Adrenal gland (tissue), 12 donors: ENCODE results near the gene SULT1A2. TPM values are rescaled to one million over a fixed set of nuclear protein-coding genes. Genes with fewer than 3 reads are reported as not detected.
A peak's percentile ranks its signal among the peaks of the same experiment; 100 is the strongest.
"Not testable (repeated sequence)": the region's sequence is repeated elsewhere in the genome, so short reads cannot be mapped to it uniquely, and the experiment has no call there.

Source experiments
- DNase-seq, 7 donors: peaks; one replicate each; pipeline ENCODE4 v3.0.0-alpha.2; 2019 to 2020
- H3K27ac ChIP-seq, 5 donors: fragments of 200-600 bp; sonication (generic) in 4 of 5; 1 replicate in 3 of 5; 2 replicates in 2 of 5; pipeline versions ENCODE4 v1.5.1 to v1.8.0; 2016 to 2020; ENCODE audit warnings: mild to moderate bottlenecking in 1 of 5
- H3K27me3 ChIP-seq: fragments of 200-600 bp; 2 replicates; pipeline ENCODE4 v1.8.0; 2021
- H3K36me3 ChIP-seq, 2 donors: fragments of 200-600 bp; replicated peaks in 1 of 2; 1 replicate in 1 of 2; 2 replicates in 1 of 2; pipeline versions ENCODE4 v1.5.1 to v1.8.0; 2018 to 2022
- H3K4me1 ChIP-seq, 2 donors: fragments of 200-600 bp; replicated peaks in 1 of 2; 1 replicate in 1 of 2; 2 replicates in 1 of 2; pipeline versions ENCODE4 v1.5.1 to v1.8.0; 2018 to 2021
- H3K4me3 ChIP-seq, 4 donors: fragments of 200-600 bp; sonication (generic) in 3 of 4; one replicate each; pipeline ENCODE4 v1.5.1; 2016 to 2018
- H3K9me3 ChIP-seq, 3 donors: fragments of 200-600 bp; sonication (generic) in 1 of 3; replicated peaks in 1 of 3; 1 replicate in 2 of 3; 2 replicates in 1 of 3; pipeline versions ENCODE4 v1.5.1 to v1.8.0; 2016 to 2021
- CTCF ChIP-seq, 6 experiments: fragments of 450-650 bp in 4 of 6; fragments of 200-600 bp in 2 of 6; sonication (generic) in 1 of 6; IDR thresholded peaks; 1 replicate in 5 of 6; 2 replicates in 1 of 6; pipeline versions ENCODE4 v1.5.1 to v1.8.0; 2016 to 2021; ENCODE audit warnings: antibody characterized with exemption in 6 of 6, mild to moderate bottlenecking in 2 of 6, moderate library complexity in 1 of 6
- POLR2A ChIP-seq, 2 donors: fragments of 450-650 bp; IDR thresholded peaks; one replicate each; pipeline ENCODE4 v1.6.1; 2017; ENCODE audit warnings: antibody characterized with exemption in 2 of 2, mild to moderate bottlenecking in 2 of 2, moderate library complexity in 1 of 2
- WGBS, 4 donors: extraction: QIAGEN DNeasy Blood & Tissue Kit in 2 of 4; methylation state at CpG; one replicate each; pipeline versions ENCODE4 v1.1.5 to v1.1.7; 2013 to 2017; 5-methylcytosine and 5-hydroxymethylcytosine counted together
- intact Hi-C, 2 donors: fragments of 100-400 bp; cut with DNase I; formaldehyde crosslinking; loops; one replicate each; pipeline versions ENCODE4 v1.14.1 to v1.15.0; 2022 to 2023
- polyA plus RNA-seq, 3 donors: library from polyadenylated mRNA; stranded (reverse); fragments of 200-250 nt in 2 of 3; fragments of 350-450 nt in 1 of 3; fragmentation: Illumina TruSeq in 1 of 3; extraction: RNeasy Lipid Tissue Mini Kit (QIAGEN cat#74804) in 1 of 3; gene quantifications; one replicate each; pipeline ENCODE4 v1.2.3, GENCODE V29; 2013 to 2014
- total RNA-seq, 9 donors: library from RNA; depleted of rRNA in 4 of 9; stranded (reverse); fragments of >200 nt in 4 of 9; fragments of 120-200 nt in 1 of 9; fragmentation: NEBNext Ultra II Directional in 1 of 9; extraction: Animal tissue kit (Norgen Biotek cat#: 25700) in 1 of 9; gene quantifications; one replicate each; pipeline versions ENCODE4 v1.1.0 to v1.2.4, GENCODE V29; 2013 to 2023
- donor health status: healthy with polysubstance abuse.
- donor health status: Bipolar disorder and iron deficiency.
- donor health status: DM: yes; HTN: yes; CAD: no.
- donor health status: DM: no; HTN: no; CAD: no.
- donor health status: DM: no; HTN: no; CAD: no.
- donor health status: DM: yes; HTN: yes; CAD: no.

SULT1A2 gene
- total and polyA plus RNA-seq, 12 donors = 0.55 to 22.5 (median 2.6) TPM

GRCh38 chr16:28548306-28548802 is 48.5 kb downstream of the SULT1A2 start:
- no peaks in the 10 kb centered on the region for H3K27me3 ChIP-seq
- H3K27ac ChIP-seq = no peak overlapping the region
- no peaks in the 10 kb centered on the region for H3K4me1 ChIP-seq
- H3K4me3 ChIP-seq = no peak overlapping the region
- no peak for DNase-seq
- WGBS, 4 donors = 54 to 63% (median 60%) methylated on average over 5 to 14 of the region's 14 CpGs
- no peaks in the 10 kb centered on the region for H3K36me3 ChIP-seq
- TF ChIP-seq POLR2A (IDR thresholded peaks at IDR 0.05) (no peak), CTCF (IDR thresholded peaks at IDR 0.05) (no peak)
- intact Hi-C loops = loop anchor here (10.0 kb wide), 2 partner anchors 54 to 224 kb away; partner anchors contain the start of genes APOBR (in 1 of the 2) and CLN3 (in 1 of the 2)
- H3K9me3 ChIP-seq = no peaks in the 10 kb centered on the region

- no peak for DNase-seq
- no peak overlapping the region for H3K27ac ChIP-seq
- H3K27me3 ChIP-seq = no peaks in the 10 kb centered on the region
- intact Hi-C loops = loop anchor here (10.0 kb wide), 2 partner anchors 52 to 222 kb away; partner anchors contain the start of genes APOBR (in 1 of the 2) and CLN3 (in 1 of the 2)
- no peaks in the 10 kb centered on the region for H3K9me3 ChIP-seq
- no peak overlapping the region for H3K4me3 ChIP-seq
- no peaks in the 10 kb centered on the region for H3K36me3 ChIP-seq
- 75 to 80% (median 77%) methylated on average over 7 of the region's 7 CpGs for WGBS, 4 donors
- no peaks in the 10 kb centered on the region for H3K4me1 ChIP-seq
- TF ChIP-seq CTCF (IDR thresholded peaks at IDR 0.05) = no peak
- TF ChIP-seq POLR2A (IDR thresholded peaks at IDR 0.05) = no peak
Measured at GRCh38 chr16:28546626-28547025, 50.2 kb downstream of the SULT1A2 start.

DNA sequence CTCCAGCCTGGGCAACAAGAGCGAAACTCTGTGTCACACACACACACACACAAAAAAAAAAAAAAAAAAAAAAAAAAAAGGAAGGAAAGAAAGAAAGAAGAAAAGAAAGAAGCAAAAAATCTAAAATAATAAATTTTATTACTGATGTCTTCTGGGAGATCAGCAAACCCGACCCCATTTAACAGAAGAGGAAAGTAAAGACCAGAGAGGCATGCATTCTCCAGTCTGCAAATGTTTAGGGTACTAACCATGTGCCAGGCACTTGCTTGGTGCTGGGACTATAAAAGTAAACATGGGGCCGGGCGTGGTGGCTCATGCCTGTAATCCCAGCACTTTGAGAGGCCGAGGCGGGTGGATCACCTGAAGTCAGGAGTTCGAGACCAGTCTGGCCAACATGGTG is 50.9 kb downstream of the SULT1A2 start:
- H3K4me3 ChIP-seq, H3K27me3 ChIP-seq, H3K9me3 ChIP-seq, H3K4me1 ChIP-seq, H3K36me3 ChIP-seq, DNase-seq, H3K27ac ChIP-seq: not testable (repeated sequence)
- intact Hi-C loops = loop anchor here (10.0 kb wide), 2 partner anchors 51 to 221 kb away; partner anchors contain the start of genes APOBR (in 1 of the 2) and CLN3 (in 1 of the 2)
- WGBS, 4 donors = 88 to 93% (median 89%) methylated on average over 6 to 7 of the region's 7 CpGs

DNA sequence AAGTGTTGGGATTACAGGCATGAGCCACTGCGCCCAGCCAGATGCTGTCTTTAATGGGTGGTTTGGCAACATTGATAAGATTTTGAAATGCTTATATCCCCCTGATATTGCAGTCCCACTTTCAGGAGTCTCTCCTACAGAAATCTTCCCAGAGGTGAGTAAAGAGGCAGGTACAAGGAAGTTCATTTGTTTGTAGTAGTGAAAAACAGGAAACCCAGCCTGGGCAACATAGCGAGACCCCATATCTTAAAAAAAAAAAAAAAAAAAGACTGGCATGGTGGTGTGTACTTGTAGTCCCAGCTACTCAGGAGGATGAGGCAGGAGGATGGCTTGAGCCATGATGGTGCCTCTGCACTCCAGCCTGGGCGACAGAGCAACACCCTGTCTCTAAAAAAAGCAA is 51.9 kb downstream of the SULT1A2 start:
- WGBS, 4 donors = 79 to 94% (median 82%) methylated on average over 3 of the region's 3 CpGs
- Histone ChIP-seq H3K27ac (no peak overlapping the region), H3K36me3 (no peaks in the 10 kb centered on the region), H3K4me3 (no peak overlapping the region), H3K27me3 (no peaks in the 10 kb centered on the region), H3K9me3 (no peaks in the 10 kb centered on the region), H3K4me1 (no peaks in the 10 kb centered on the region)
- intact Hi-C loops = loop anchor here (5.0 to 10.0 kb wide), 3 partner anchors 48 to 220 kb away; partner anchors contain the start of genes APOBR (in 1 of the 2) and CLN3 (in 1 of the 2)
- TF ChIP-seq CTCF (IDR thresholded peaks at IDR 0.05) = no peak
- TF ChIP-seq POLR2A (IDR thresholded peaks at IDR 0.05) = no peak
- no peak for DNase-seq

DNA sequence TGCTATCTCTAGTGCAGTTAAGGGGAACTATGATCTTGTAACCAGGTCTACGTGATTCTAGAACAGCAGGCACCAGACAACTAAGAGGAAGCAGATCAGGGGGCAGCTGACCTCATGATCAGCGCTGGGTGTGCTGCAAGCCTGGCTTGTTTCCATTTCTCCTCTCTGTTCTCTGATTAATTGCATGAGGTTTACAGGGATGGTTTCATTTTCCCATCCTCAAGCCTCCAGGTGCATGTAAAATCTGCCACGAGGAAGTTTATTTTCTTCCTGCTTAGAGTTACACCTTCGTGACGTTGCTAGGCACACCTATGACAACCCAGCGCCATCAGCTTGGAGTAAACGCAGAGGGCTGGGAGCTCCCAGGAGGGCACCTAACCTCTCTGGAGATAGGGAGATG is 53.8 kb downstream of the SULT1A2 start:
- TF ChIP-seq POLR2A (IDR thresholded peaks at IDR 0.05) (no peak), CTCF (IDR thresholded peaks at IDR 0.05) (no peak)
- H3K27ac ChIP-seq = peak overlapping the region in 1 of 5 donors; percentile 43
- DNase-seq = peak in 3 of 7 donors; percentile 44 to 69 (median 51)
- no peaks in the 10 kb centered on the region for H3K9me3 ChIP-seq
- 60 to 76% (median 68%) methylated on average over 7 of the region's 7 CpGs for WGBS, 4 donors
- H3K4me1 ChIP-seq = peaks cover 7 to 9% of the 10 kb centered on the region in 2 donors
- H3K27me3 ChIP-seq = no peaks in the 10 kb centered on the region
- intact Hi-C loops = loop anchor here (5.0 to 10.0 kb wide), 3 partner anchors 46 to 218 kb away; partner anchors contain the start of genes APOBR (in 1 of the 2) and CLN3 (in 1 of the 2)
- H3K4me3 ChIP-seq = no peak overlapping the region
- no peaks in the 10 kb centered on the region for H3K36me3 ChIP-seq
